ENCODE data around the gene OSBPL2. TPM values are rescaled to one million over a fixed set of nuclear protein-coding genes. Genes with fewer than 3 reads are reported as not detected.
A peak's percentile ranks its signal among the peaks of the same experiment; 100 is the strongest.

The OSBPL2 gene
- total and polyA plus RNA-seq, 7 experiments from 2014 or later: 14.6 to 80.8 (median 58.3) TPM

DNA sequence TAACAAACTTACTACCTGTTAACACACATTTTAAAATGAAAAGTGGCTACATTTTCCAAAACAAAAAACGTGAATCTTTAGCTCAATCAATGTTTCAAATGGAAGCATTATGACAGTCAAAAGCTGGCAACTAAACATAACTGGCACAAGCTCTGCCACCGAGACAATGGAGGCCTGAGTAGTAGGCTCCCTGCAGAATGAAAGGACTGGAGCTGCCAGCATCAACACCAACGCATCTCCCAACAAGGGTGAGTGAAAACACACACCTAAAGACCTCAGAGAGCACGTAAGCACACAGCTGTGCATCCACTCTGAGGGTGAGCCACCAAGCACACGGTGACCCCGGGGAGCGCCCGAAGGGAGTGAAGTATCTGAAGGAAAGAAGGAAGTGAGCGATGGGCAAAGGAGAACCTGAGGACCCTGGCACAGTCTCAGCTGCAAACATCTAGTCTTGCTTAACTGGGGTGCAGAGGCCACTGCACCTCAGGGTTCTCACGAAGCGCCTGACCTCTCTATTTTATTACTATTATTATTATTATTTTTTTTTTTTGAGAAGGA, 62.9 kb downstream of the OSBPL2 start:
- Histone ChIP-seq H3K4me1 (ENCODE audit: control insufficient read depth in 2 of 2, insufficient read depth in 2 of 2, low read length in 2 of 2) (peaks cover 17 to 19% of the 10 kb centered on the region in 2 donors), H3K9me3 (ENCODE audit: control insufficient read depth in 2 of 3, low read length in 3 of 3) (no peaks in the 10 kb centered on the region), H3K27me3 (ENCODE audit: control insufficient read depth in 2 of 2, insufficient read depth in 2 of 2, low read length in 2 of 2) (no peaks in the 10 kb centered on the region), H3K4me3 (ENCODE audit: low read length) (no peak overlapping the region), H3K27ac (ENCODE audit: low read depth, low read length) (no peak overlapping the region), H3K36me3 (ENCODE audit: control insufficient read depth in 2 of 3, insufficient read depth in 3 of 3, low read length in 3 of 3) (peaks cover 0 to 30% (median 0%) of the 10 kb centered on the region in 3 experiments)
- Mint-ChIP-seq H3K9me3 (no peaks in the 10 kb centered on the region), H3K27me3 (no peaks in the 10 kb centered on the region), H3K4me3 (peak overlapping the region in 9 of 10 donors; percentile 23 to 96 (median 62)), H3K4me1 (peaks cover 17 to 32% (median 20%) of the 10 kb centered on the region in 7 donors), H3K36me3 (peaks cover 0 to 12% (median 3%) of the 10 kb centered on the region in 5 donors), H3K27ac (peak overlapping the region in 4 of 9 donors; percentile 77 to 96 (median 94))
- no peak for DNase-seq
- CTCF ChIA-PET: interaction anchor here (0.6 to 1.0 kb wide), 3 partner anchors 8 to 176 kb away, joined by 4 to 5 read pairs (median 4); no protein-coding TSS in a partner anchor
- POLR2A ChIA-PET: interaction anchor here (0.7 to 2.4 kb wide), 4 partner anchors 63 to 291 kb away, joined by 3 to 9 read pairs (median 5); partner anchors contain the start of genes OSBPL2 and RPS21
- no peak for ATAC-seq
- intact Hi-C loops (cut with micrococcal nuclease): loop anchor here (5.0 kb wide), 8 partner anchors 66 to 801 kb away; partner anchors contain the start of genes GID8 (in 1 of the 2), LAMA5 (in 1 of the 2) and TAF4 (in 1 of the 2)

GRCh38 chr20:62301773-62302340, 63.5 kb downstream of the OSBPL2 start:
- H3K36me3 ChIP-seq (ENCODE audit: control insufficient read depth in 2 of 3, insufficient read depth in 3 of 3, low read length in 3 of 3): peaks cover 0 to 32% (median 3%) of the 10 kb centered on the region in 3 experiments
- no peaks in the 10 kb centered on the region for H3K27me3 ChIP-seq (ENCODE audit: control insufficient read depth in 2 of 2, insufficient read depth in 2 of 2, low read length in 2 of 2)
- no peaks in the 10 kb centered on the region for H3K9me3 Mint-ChIP-seq
- DNase-seq (peak; percentile 73 to 87 (median 83)), ATAC-seq (peak; percentile 71)
- POLR2A ChIA-PET: interaction anchor here (0.7 to 2.4 kb wide), 5 partner anchors 84 to 235 kb away, joined by 3 to 9 read pairs (median 3); partner anchors contain the start of genes LSM14B and RPS21
- H3K27ac Mint-ChIP-seq: peak overlapping the region; percentile 90 to 100 (median 96)
- peaks cover 17 to 19% of the 10 kb centered on the region in 2 donors for H3K4me1 ChIP-seq (ENCODE audit: control insufficient read depth in 2 of 2, insufficient read depth in 2 of 2, low read length in 2 of 2)
- no peaks in the 10 kb centered on the region for H3K9me3 ChIP-seq (ENCODE audit: control insufficient read depth in 2 of 3, low read length in 3 of 3)
- CTCF ChIA-PET: no interaction called here
- peaks cover 17 to 32% (median 22%) of the 10 kb centered on the region in 7 donors for H3K4me1 Mint-ChIP-seq
- intact Hi-C loops (cut with micrococcal nuclease): loop anchor here (1.0 to 5.0 kb wide), 24 partner anchors 64 to 800 kb away; partner anchors contain the start of genes CABLES2 (in 2 of the 2), LSM14B (in 2 of the 2), OSBPL2 (in 2 of the 2) and PSMA7 (in 2 of the 2)
- H3K4me3 Mint-ChIP-seq: peak overlapping the region; percentile 89 to 98 (median 96)
- peaks cover 0 to 12% (median 3%) of the 10 kb centered on the region in 5 donors for H3K36me3 Mint-ChIP-seq
- peak overlapping the region; percentile 94 for H3K4me3 ChIP-seq (ENCODE audit: low read length)
- no peaks in the 10 kb centered on the region for H3K27me3 Mint-ChIP-seq
- peak overlapping the region; percentile 85 for H3K27ac ChIP-seq (ENCODE audit: low read depth, low read length)

DNA sequence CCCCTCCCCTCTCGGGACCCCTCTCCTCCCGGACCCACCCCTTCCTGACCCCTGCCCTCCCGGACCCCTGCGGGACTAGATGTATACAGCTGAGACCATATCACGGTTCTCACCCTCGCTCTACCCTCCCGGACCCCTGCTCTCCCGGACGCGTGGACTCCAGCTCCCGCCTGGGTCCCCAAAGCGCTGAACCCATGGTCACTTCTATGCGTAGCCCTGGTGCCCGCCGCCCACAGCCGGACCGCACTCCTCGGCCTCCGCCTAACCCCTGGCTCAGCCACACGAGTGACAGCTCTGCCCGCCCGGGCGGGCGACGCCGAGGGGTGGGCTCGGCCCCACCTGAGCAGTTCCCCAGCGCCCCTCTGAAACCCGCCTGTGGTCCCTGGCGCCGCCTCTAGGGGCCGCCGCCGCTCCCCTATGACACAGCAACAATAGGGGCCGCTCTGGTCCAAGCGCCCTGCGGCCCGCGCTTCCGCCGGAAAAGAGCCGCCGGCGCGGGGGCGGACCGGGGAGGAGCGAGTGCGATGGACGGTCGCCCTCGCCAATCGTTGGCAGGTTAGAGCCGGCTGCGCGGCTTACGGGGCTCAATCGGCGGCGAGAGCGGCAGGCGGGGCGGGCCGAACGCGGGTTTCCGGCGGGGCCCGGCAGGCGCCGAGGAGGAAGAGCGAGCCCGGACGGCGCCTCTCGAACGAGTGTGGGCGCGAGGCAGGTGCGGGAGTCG, 64.2 kb downstream of the OSBPL2 start, which contains the start of gene ADRM1:
ADRM1 (plus strand) TSS at position 657 of the 721 bp plus-strand sequence. CDS start 572 bp downstream, outside the sequence.
- Histone ChIP-seq H3K9me3 (ENCODE audit: control insufficient read depth in 2 of 3, low read length in 3 of 3) (no peaks in the 10 kb centered on the region), H3K36me3 (ENCODE audit: control insufficient read depth in 2 of 3, insufficient read depth in 3 of 3, low read length in 3 of 3) (peaks cover 0 to 38% (median 4%) of the 10 kb centered on the region in 3 experiments), H3K27ac (ENCODE audit: low read depth, low read length) (peak within 1 kb of the TSS; percentile 85), H3K4me1 (ENCODE audit: control insufficient read depth in 2 of 2, insufficient read depth in 2 of 2, low read length in 2 of 2) (peaks cover 17 to 19% of the 10 kb centered on the region in 2 donors), H3K27me3 (ENCODE audit: control insufficient read depth in 2 of 2, insufficient read depth in 2 of 2, low read length in 2 of 2) (no peaks in the 10 kb centered on the region), H3K4me3 (ENCODE audit: low read length) (peak within 1 kb of the TSS; percentile 94)
- H3K4me1 Mint-ChIP-seq: peaks cover 17 to 32% (median 22%) of the 10 kb centered on the region in 7 donors
- ATAC-seq (peak; percentile 94), DNase-seq (peak; percentile 91 to 99 (median 96))
- H3K27ac Mint-ChIP-seq: peak within 1 kb of the TSS; percentile 90 to 100 (median 96)
- ChIA-PET POLR2A (interaction anchor here (0.7 to 2.4 kb wide), 4 partner anchors 85 to 235 kb away, joined by 3 to 6 read pairs (median 3); partner anchors contain the start of genes LSM14B and RPS21), CTCF (no interaction called here)
- intact Hi-C loops (cut with micrococcal nuclease): loop anchor here (1.0 to 5.0 kb wide), 24 partner anchors 64 to 800 kb away; partner anchors contain the start of genes CABLES2 (in 2 of the 2), LSM14B (in 2 of the 2), OSBPL2 (in 2 of the 2) and PSMA7 (in 2 of the 2)
- peak within 1 kb of the TSS; percentile 89 to 98 (median 96) for H3K4me3 Mint-ChIP-seq
- no peaks in the 10 kb centered on the region for H3K27me3 Mint-ChIP-seq
- H3K9me3 Mint-ChIP-seq: no peaks in the 10 kb centered on the region
- H3K36me3 Mint-ChIP-seq: peaks cover 0 to 12% (median 3%) of the 10 kb centered on the region in 5 donors

GRCh38 chr20:62303062-62303339, 64.7 kb downstream of the OSBPL2 start:
- Histone ChIP-seq H3K9me3 (ENCODE audit: control insufficient read depth in 2 of 3, low read length in 3 of 3) (no peaks in the 10 kb centered on the region), H3K4me3 (ENCODE audit: low read length) (peak overlapping the region; percentile 94), H3K27me3 (ENCODE audit: control insufficient read depth in 2 of 2, insufficient read depth in 2 of 2, low read length in 2 of 2) (no peaks in the 10 kb centered on the region), H3K4me1 (ENCODE audit: control insufficient read depth in 2 of 2, insufficient read depth in 2 of 2, low read length in 2 of 2) (peaks cover 17 to 19% of the 10 kb centered on the region in 2 donors), H3K36me3 (ENCODE audit: control insufficient read depth in 2 of 3, insufficient read depth in 3 of 3, low read length in 3 of 3) (peaks cover 0 to 43% (median 4%) of the 10 kb centered on the region in 3 experiments), H3K27ac (ENCODE audit: low read depth, low read length) (peak overlapping the region; percentile 85)
- peak overlapping the region; percentile 66 to 98 (median 95) for H3K4me3 Mint-ChIP-seq
- no peak for ATAC-seq
- intact Hi-C loops (cut with micrococcal nuclease): loop anchor here (2.0 to 5.0 kb wide), 12 partner anchors 64 to 799 kb away; partner anchors contain the start of genes DIDO1 (in 1 of the 2), GID8 (in 1 of the 2), LAMA5 (in 1 of the 2) and TAF4 (in 1 of the 2)
- peaks cover 0 to 12% (median 3%) of the 10 kb centered on the region in 5 donors for H3K36me3 Mint-ChIP-seq
- ChIA-PET CTCF (no interaction called here), POLR2A (interaction anchor here (1.4 to 2.4 kb wide), 2 partner anchors 64 to 236 kb away, joined by 3 to 6 read pairs; partner anchors contain the start of gene LAMA5)
- H3K9me3 Mint-ChIP-seq: no peaks in the 10 kb centered on the region
- no peaks in the 10 kb centered on the region for H3K27me3 Mint-ChIP-seq
- peak overlapping the region in 4 of 9 donors; percentile 72 to 100 (median 92) for H3K27ac Mint-ChIP-seq
- peak in 2 of 9 donors; percentile 12 to 24 for DNase-seq
- H3K4me1 Mint-ChIP-seq: peaks cover 17 to 32% (median 22%) of the 10 kb centered on the region in 7 donors

GRCh38 chr20:62303340-62304226, 65.3 kb downstream of the OSBPL2 start:
- POLR2A ChIA-PET: interaction anchor here (1.4 kb wide), 1 partner anchor 64 kb away, joined by 3 read pairs; the partner anchor contains the start of gene LAMA5
- DNase-seq: peak in 1 of 9 donors; percentile 49
- Mint-ChIP-seq H3K4me1 (peaks cover 17 to 32% (median 22%) of the 10 kb centered on the region in 7 donors), H3K4me3 (peak overlapping the region; percentile 84 to 96 (median 90)), H3K27me3 (no peaks in the 10 kb centered on the region), H3K36me3 (peaks cover 0 to 15% (median 4%) of the 10 kb centered on the region in 5 donors), H3K9me3 (no peaks in the 10 kb centered on the region), H3K27ac (peak overlapping the region; percentile 18 to 89 (median 75))
- Histone ChIP-seq H3K27me3 (ENCODE audit: control insufficient read depth in 2 of 2, insufficient read depth in 2 of 2, low read length in 2 of 2) (no peaks in the 10 kb centered on the region), H3K4me3 (ENCODE audit: low read length) (peak overlapping the region; percentile 82), H3K27ac (ENCODE audit: low read depth, low read length) (peak overlapping the region; percentile 85), H3K9me3 (ENCODE audit: control insufficient read depth in 2 of 3, low read length in 3 of 3) (no peaks in the 10 kb centered on the region), H3K36me3 (ENCODE audit: control insufficient read depth in 2 of 3, insufficient read depth in 3 of 3, low read length in 3 of 3) (peaks cover 0 to 49% (median 8%) of the 10 kb centered on the region in 3 experiments), H3K4me1 (ENCODE audit: control insufficient read depth in 2 of 2, insufficient read depth in 2 of 2, low read length in 2 of 2) (peaks cover 17 to 19% of the 10 kb centered on the region in 2 donors)
- CTCF ChIA-PET: no interaction called here
- intact Hi-C loops (cut with micrococcal nuclease): loop anchor here (2.0 to 5.0 kb wide), 12 partner anchors 64 to 799 kb away; partner anchors contain the start of genes DIDO1 (in 1 of the 2), GID8 (in 1 of the 2), LAMA5 (in 1 of the 2) and TAF4 (in 1 of the 2)
- no peak for ATAC-seq
